HepG2 (cell line): ENCODE measurements around the gene MEGF10. TPM values are rescaled to one million over a fixed set of nuclear protein-coding genes. Genes with fewer than 3 reads are reported as not detected.
A peak's percentile ranks its signal among the peaks of the same experiment; 100 is the strongest.

Source experiments
- ATAC-seq: fragments of 200-7000 bp; cut with Tn5 transposase; 3 replicates; pipeline ENCODE4 v1.9.1; 2020; ENCODE audit warnings: mild to moderate bottlenecking, moderate library complexity
- Bru-seq: library from RNA; stranded (reverse); fragments of 400-500 nt; gene quantifications from one replicate; lab custom pipeline; 2021; lab: Mats Ljungman, UMichigan
- BruChase-seq, 2 experiments: library from RNA; stranded (reverse); fragments of 400-500 nt; gene quantifications; one replicate each; lab custom pipeline; 2021; lab: Mats Ljungman, UMichigan
- BruUV-seq: library from RNA; stranded (reverse); fragments of 400-500 nt; replicated peaks from 2 replicates; lab custom pipeline; 2021; lab: Mats Ljungman, UMichigan
- CTCF ChIA-PET: fragments of 300-600 bp; formaldehyde crosslinking; extraction: SDS; loops from one replicate; lab custom pipeline; 2021; ENCODE audit warnings: low total read pairs, inconsistent platforms, low intra/inter-chr PET ratio; lab: Yijun Ruan, JAX
- POLR2A ChIA-PET: fragments of 350-600 bp; sonication (Branson Sonifier 250); formaldehyde crosslinking; loops from one replicate; lab custom pipeline; 2020; ENCODE audit warnings: antibody characterized with exemption, inconsistent platforms; lab: Yijun Ruan, JAX
- DNase-seq: peaks from one replicate; pipeline ENCODE4 v3.0.0-alpha.2; 2015; ENCODE audit warnings: low spot score
- FAIRE-seq: peaks from 3 replicates; lab custom pipeline; 2011; peaks lifted over from hg19 to GRCh38; lab: Jason Lieb, UNC
- H2AFZ ChIP-seq: one replicate; pipeline ENCODE4 v1.6.1; 2011; ENCODE audit warnings: low read length, inconsistent platforms
- H3K27ac ChIP-seq: fragments of 300-600 bp; 3 replicates; pipeline ENCODE4 v1.8.0; 2011; ENCODE audit warnings: mixed run types, mild to moderate bottlenecking, mixed read lengths, low read length, inconsistent platforms; ENCODE audit not compliant: insufficient read depth; ENCODE audit errors: extremely low read length
- H3K27me3 ChIP-seq, 2 experiments: fragments of 200-600 bp in 1 of 2; 2 replicates in 1 of 2; 3 replicates in 1 of 2; pipeline versions ENCODE4 v1.6.0 to v1.8.0; 2011; ENCODE audit warnings: low read length in 2 of 2, mild to moderate bottlenecking in 2 of 2, moderate library complexity in 2 of 2, inconsistent platforms in 1 of 2; ENCODE audit not compliant: insufficient read depth in 2 of 2, control insufficient read depth in 1 of 2
- H3K36me3 ChIP-seq, 2 experiments: fragments of 200-600 bp in 1 of 2; replicated peaks in 1 of 2; 2 replicates in 1 of 2; 3 replicates in 1 of 2; pipeline versions ENCODE4 v1.5.1 to v1.8.0; 2011; ENCODE audit warnings: low read length in 2 of 2, inconsistent platforms in 1 of 2; ENCODE audit not compliant: insufficient read depth in 2 of 2, control insufficient read depth in 1 of 2
- H3K4me1 ChIP-seq: 2 replicates; pipeline ENCODE4 v1.5.1; 2012; ENCODE audit warnings: low read length, inconsistent platforms; ENCODE audit not compliant: insufficient read depth
- H3K4me2 ChIP-seq: 2 replicates; pipeline ENCODE4 v1.6.0; 2011; ENCODE audit warnings: low read depth, low read length, inconsistent platforms
- H3K4me3 ChIP-seq, 3 experiments: fragments of 200-600 bp in 1 of 3; sonication (generic), shearing (Covaris generic) in 1 of 3; replicated peaks in 1 of 3; 2 replicates each; pipeline ENCODE4 v1.5.1; 2011 to 2016; ENCODE audit warnings: low read length in 3 of 3, inconsistent platforms in 2 of 3, low read depth in 2 of 3, mild to moderate bottlenecking in 2 of 3, control low read depth in 1 of 3, mixed read lengths in 1 of 3; ENCODE audit not compliant: insufficient read depth in 1 of 3
- H3K79me2 ChIP-seq: one replicate; pipeline ENCODE4 v1.6.1; 2011; ENCODE audit warnings: low read length, inconsistent platforms; ENCODE audit not compliant: insufficient read depth
- H3K9ac ChIP-seq: 2 replicates; pipeline ENCODE4 v1.6.0; 2011; ENCODE audit warnings: mild to moderate bottlenecking, low read depth, low read length, inconsistent platforms; ENCODE audit not compliant: insufficient read depth
- H3K9me3 ChIP-seq: 2 replicates; pipeline ENCODE4 v1.5.1; 2012; ENCODE audit warnings: mild to moderate bottlenecking, low read length
- H4K20me1 ChIP-seq: 2 replicates; pipeline ENCODE4 v1.6.0; 2011; ENCODE audit warnings: inconsistent platforms, mild to moderate bottlenecking, low read length, moderate library complexity; ENCODE audit not compliant: insufficient read depth
- KDM2A ChIP-seq: sonication (generic); formaldehyde crosslinking; IDR thresholded peaks from 2 replicates; pipeline ENCODE4 v1.4.0; 2020; ENCODE audit warnings: low read depth, missing genetic modification reagents, borderline replicate concordance
- RAD21 ChIP-seq: fragments of 450-650 bp; formaldehyde crosslinking; IDR thresholded peaks from 2 replicates; pipeline ENCODE4 v1.5.0; 2020; ENCODE audit warnings: mild to moderate bottlenecking
- SMC3 ChIP-seq: IDR thresholded peaks from 2 replicates; pipeline ENCODE4 v1.6.1; 2011; ENCODE audit warnings: low read length, improper control_type of control experiment
- ZNF687 ChIP-seq: sonication (generic); formaldehyde crosslinking; IDR thresholded peaks from 2 replicates; pipeline ENCODE4 v1.5.1; 2020; ENCODE audit warnings: mild to moderate bottlenecking, missing genetic modification reagents, moderate library complexity
- WGBS: methylation state at CpG from one replicate; pipeline ENCODE4 v1.1.6; 2017; ENCODE audit warnings: low lambda C conversion rate; 5-methylcytosine and 5-hydroxymethylcytosine counted together
- in situ Hi-C: cut with HindIII; loops from 2 replicates; pipeline ENCODE4 v1.10.0; 2017; ENCODE audit warnings: low pct_unique_long_range_greater_than_20kb; ENCODE audit not compliant: extremely low pct_ligation_motif_present
- intact Hi-C: fragments of 100-400 bp; cut with micrococcal nuclease; formaldehyde crosslinking; loops from one replicate; pipeline ENCODE4 v1.10.0; 2022; ENCODE audit not compliant: unreplicated experiment
- long read RNA-seq, 2 experiments: library from RNA in 1 of 2; library from polyadenylated mRNA in 1 of 2; stranded (forward) in 1 of 2; unstranded in 1 of 2; transcript quantifications; one replicate each; pipeline ENCODE4 v2.0.0, GENCODE V29; 2019 to 2022
- polyA minus RNA-seq, 3 experiments: library from RNA; depleted of rRNA, polyadenylated mRNA; stranded (reverse); fragments of >200 nt; gene quantifications; 2 replicates each; pipeline ENCODE4 v1.2.3, GENCODE V29; 2011; ENCODE audit warnings: low replicate concordance in 1 of 3
- polyA plus RNA-seq, 8 experiments: library from polyadenylated mRNA; depleted of rRNA in 3 of 8; stranded (reverse) in 7 of 8; unstranded in 1 of 8; fragments of >200 nt; fragmentation: Illumina TruSeq in 4 of 8; extraction: Trizol in 4 of 8; gene quantifications; 2 replicates each; pipeline versions ENCODE4 v1.2.1 to v1.2.3, GENCODE V29; 2011 to 2016; ENCODE audit warnings: low read depth in 4 of 8, missing spikeins in 1 of 8, mixed read lengths in 1 of 8; ENCODE audit not compliant: insufficient read depth in 1 of 8
- total RNA-seq, 5 experiments: library from RNA; depleted of rRNA; stranded (reverse); fragments of >200 nt; fragmentation: Illumina TruSeq; extraction: Trizol; gene quantifications; 2 replicates each; pipeline ENCODE4 v1.2.3, GENCODE V29; 2016; ENCODE audit warnings: low read depth in 1 of 5
- TF ChIP-seq, protein P1 (sequence below): sonication (generic); formaldehyde crosslinking; IDR thresholded peaks from 2 replicates; pipeline ENCODE4 v1.5.0; 2020; ENCODE audit warnings: mild to moderate bottlenecking, missing genetic modification reagents, moderate library complexity
- TF ChIP-seq, protein P2 (sequence below): sonication (generic); formaldehyde crosslinking; IDR thresholded peaks from 2 replicates; pipeline ENCODE4 v1.9.0; 2021; ENCODE audit warnings: missing genetic modification reagents, mild to moderate bottlenecking, borderline replicate concordance

The MEGF10 gene
- total RNA-seq (2016; rRNA removed; fragmentation: Illumina TruSeq; extraction: Trizol) = not detected in 2 replicates
- not detected in 2 replicates for total RNA-seq (2016; cell fraction: cytosol; rRNA removed; fragmentation: Illumina TruSeq; extraction: Trizol; ENCODE audit: low read depth)
- not detected in 2 replicates for total RNA-seq (2016; cell fraction: insoluble cytoplasmic fraction; rRNA removed; fragmentation: Illumina TruSeq; extraction: Trizol)
- total RNA-seq (2016; cell fraction: membrane; rRNA removed; fragmentation: Illumina TruSeq; extraction: Trizol) = not detected in 2 replicates
- not detected in 2 replicates for total RNA-seq (2016; cell fraction: nucleus; rRNA removed; fragmentation: Illumina TruSeq; extraction: Trizol)
- polyA plus RNA-seq (2011; rRNA removed) = not detected in 2 replicates
- polyA plus RNA-seq (2011; cell fraction: cytosol; rRNA removed) = not detected in 2 replicates
- not detected in 2 replicates for polyA plus RNA-seq (2011; cell fraction: nucleus; rRNA removed)
- not detected in 2 replicates for polyA plus RNA-seq (2012)
- not detected in 2 replicates for polyA plus RNA-seq (2016; cell fraction: cytosol; fragmentation: Illumina TruSeq; extraction: Trizol; ENCODE audit: low read depth)
- polyA plus RNA-seq (2016; cell fraction: insoluble cytoplasmic fraction; fragmentation: Illumina TruSeq; extraction: Trizol; ENCODE audit: low read depth) = not detected in 2 replicates
- polyA plus RNA-seq (2016; cell fraction: membrane; fragmentation: Illumina TruSeq; extraction: Trizol; ENCODE audit: low read depth) = not detected in 2 replicates
- polyA plus RNA-seq (2016; cell fraction: nucleus; fragmentation: Illumina TruSeq; extraction: Trizol; ENCODE audit: insufficient read depth, low read depth) = not detected in 2 replicates
- polyA minus RNA-seq (2011; rRNA and poly(A)+ RNA removed; ENCODE audit: low replicate concordance) = not detected in 2 replicates
- polyA minus RNA-seq (2011; cell fraction: cytosol; rRNA and poly(A)+ RNA removed) = not detected in 2 replicates
- not detected in 2 replicates for polyA minus RNA-seq (2011; cell fraction: nucleus; rRNA and poly(A)+ RNA removed)
- not detected for Bru-seq, nascent RNA
- percentile 1 among the genes with signal in this experiment for BruChase-seq, experiment 1, labeled RNA remaining after a 6-hour chase
- not detected for BruChase-seq, experiment 2, labeled RNA remaining after a 2-hour chase
- long read RNA-seq, experiment 1 = 0 reads
- long read RNA-seq, experiment 2 = 0 reads

DNA sequence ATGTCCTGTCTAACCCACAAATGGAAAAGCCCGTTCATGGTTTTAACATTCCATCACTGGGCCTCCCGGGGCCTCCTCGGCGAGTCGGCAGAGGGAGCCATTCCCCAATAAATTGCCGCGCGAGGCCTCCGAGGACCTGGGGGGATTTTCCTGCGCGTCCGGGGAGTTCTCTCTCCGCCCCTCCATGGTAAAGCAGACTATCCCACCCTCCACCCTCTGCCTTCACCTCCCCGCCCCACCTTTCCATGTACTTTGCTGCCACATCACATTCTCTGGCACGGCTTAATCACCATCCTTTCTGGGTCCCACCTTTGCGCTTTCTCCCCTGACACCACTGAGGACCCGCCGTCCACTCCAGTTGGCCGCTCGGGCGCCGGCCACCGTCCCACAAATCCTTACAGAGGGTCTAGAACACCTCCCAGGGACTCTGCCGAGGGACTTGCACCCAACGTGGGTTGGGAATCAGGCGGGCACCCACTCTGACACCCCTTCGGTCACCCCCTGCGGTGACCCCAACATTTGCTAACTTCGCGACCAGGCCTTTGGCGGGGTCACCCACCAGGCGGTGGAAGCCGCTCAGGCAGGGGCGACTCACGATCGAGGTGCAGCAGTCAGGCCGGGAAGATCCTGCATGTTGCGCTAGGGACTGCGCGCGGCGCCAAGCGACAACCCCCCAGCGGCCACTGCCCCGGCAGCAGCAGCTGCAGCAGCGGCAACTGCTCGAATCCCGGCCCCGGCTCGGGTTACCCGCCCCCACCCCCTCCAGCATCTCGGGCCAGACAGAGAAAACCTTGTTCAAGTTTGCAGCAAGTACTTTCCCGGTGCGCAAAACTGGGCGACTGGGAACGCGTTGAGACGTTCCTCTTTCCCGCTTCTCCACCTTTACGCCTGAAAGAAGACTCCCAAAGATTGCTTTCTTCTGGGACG, at the start of gene MEGF10:
TSS of gene MEGF10 (plus strand) at position 778 of the 927 bp plus-strand sequence. CDS start 40,513 bp downstream, outside the sequence.
- in situ Hi-C loops = loop anchor here (5.0 kb wide), 1 partner anchor 202 kb away; no protein-coding TSS in a partner anchor
- CTCF ChIA-PET = interaction anchor here (2.2 to 2.3 kb wide), 2 partner anchors 23 to 202 kb away, joined by 11 to 19 read pairs; no protein-coding TSS in a partner anchor
- TF ChIP-seq, protein P1, sequence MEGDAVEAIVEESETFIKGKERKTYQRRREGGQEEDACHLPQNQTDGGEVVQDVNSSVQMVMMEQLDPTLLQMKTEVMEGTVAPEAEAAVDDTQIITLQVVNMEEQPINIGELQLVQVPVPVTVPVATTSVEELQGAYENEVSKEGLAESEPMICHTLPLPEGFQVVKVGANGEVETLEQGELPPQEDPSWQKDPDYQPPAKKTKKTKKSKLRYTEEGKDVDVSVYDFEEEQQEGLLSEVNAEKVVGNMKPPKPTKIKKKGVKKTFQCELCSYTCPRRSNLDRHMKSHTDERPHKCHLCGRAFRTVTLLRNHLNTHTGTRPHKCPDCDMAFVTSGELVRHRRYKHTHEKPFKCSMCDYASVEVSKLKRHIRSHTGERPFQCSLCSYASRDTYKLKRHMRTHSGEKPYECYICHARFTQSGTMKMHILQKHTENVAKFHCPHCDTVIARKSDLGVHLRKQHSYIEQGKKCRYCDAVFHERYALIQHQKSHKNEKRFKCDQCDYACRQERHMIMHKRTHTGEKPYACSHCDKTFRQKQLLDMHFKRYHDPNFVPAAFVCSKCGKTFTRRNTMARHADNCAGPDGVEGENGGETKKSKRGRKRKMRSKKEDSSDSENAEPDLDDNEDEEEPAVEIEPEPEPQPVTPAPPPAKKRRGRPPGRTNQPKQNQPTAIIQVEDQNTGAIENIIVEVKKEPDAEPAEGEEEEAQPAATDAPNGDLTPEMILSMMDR = peak; percentile 73
- TF ChIP-seq SMC3 = 0 out of 2 replicates have a peak, but pooled peaks have one; percentile 22
- peak; percentile 21; the same call in 1 of the 2 replicates for TF ChIP-seq KDM2A (CRISPR knock-in tag)
- TF ChIP-seq ZNF687 (CRISPR knock-in tag) = peak; percentile 24; the same call in 1 of the 2 replicates
- TF ChIP-seq, protein P2, sequence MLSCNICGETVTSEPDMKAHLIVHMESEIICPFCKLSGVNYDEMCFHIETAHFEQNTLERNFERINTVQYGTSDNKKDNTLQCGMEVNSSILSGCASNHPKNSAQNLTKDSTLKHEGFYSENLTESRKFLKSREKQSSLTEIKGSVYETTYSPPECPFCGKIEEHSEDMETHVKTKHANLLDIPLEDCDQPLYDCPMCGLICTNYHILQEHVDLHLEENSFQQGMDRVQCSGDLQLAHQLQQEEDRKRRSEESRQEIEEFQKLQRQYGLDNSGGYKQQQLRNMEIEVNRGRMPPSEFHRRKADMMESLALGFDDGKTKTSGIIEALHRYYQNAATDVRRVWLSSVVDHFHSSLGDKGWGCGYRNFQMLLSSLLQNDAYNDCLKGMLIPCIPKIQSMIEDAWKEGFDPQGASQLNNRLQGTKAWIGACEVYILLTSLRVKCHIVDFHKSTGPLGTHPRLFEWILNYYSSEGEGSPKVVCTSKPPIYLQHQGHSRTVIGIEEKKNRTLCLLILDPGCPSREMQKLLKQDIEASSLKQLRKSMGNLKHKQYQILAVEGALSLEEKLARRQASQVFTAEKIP (CRISPR knock-in tag) = no peak
- peak; percentile 60 for TF ChIP-seq RAD21 (CRISPR knock-in tag)

More for the DNA sequence above, at the start of gene MEGF10:
- intact Hi-C loops = loop anchor here (1.0 kb wide), 2 partner anchors 24 to 203 kb away; no protein-coding TSS in a partner anchor
- no peak within 1 kb of the TSS for H2AFZ ChIP-seq
- H3K27me3 ChIP-seq = peaks cover 0 to 23% of the 10 kb centered on the region in 2 experiments; a peak in 4 of 5 replicates
- peak; percentile 7 for DNase-seq
- no peak within 1 kb of the TSS for H3K9ac ChIP-seq
- H4K20me1 ChIP-seq = no peaks in the 10 kb centered on the region
- H3K4me3 ChIP-seq = peak within 1 kb of the TSS in 1 of 3 experiments; percentile 27; a peak in 1 of 6 replicates
- ATAC-seq = peak; percentile 95
- peaks cover 12% of the 10 kb centered on the region; the same call in 1 of the 2 replicates for H3K4me1 ChIP-seq
- no peak for FAIRE-seq
- H3K79me2 ChIP-seq = no peaks in the 10 kb centered on the region
- H3K9me3 ChIP-seq = no peaks in the 10 kb centered on the region
- H3K36me3 ChIP-seq = no peaks in the 10 kb centered on the region
- peak within 1 kb of the TSS; percentile 26; the same call in 1 of the 2 replicates for H3K4me2 ChIP-seq
- POLR2A ChIA-PET = no interaction called here
- no TSS peak for BruUV-seq
- WGBS = 28% methylated on average over 23 of the region's 61 CpGs
- no peak within 1 kb of the TSS for H3K27ac ChIP-seq
